OCI-LY7 (cell line): Measurements from ENCODE around the gene IZUMO3. TPM values are rescaled to one million over a fixed set of nuclear protein-coding genes. Genes with fewer than 3 reads are reported as not detected.
"Not testable (repeated sequence)": the region's sequence is repeated elsewhere in the genome, so short reads cannot be mapped to it uniquely, and the experiment has no call there.

Source experiments
- BruUV-seq: library from RNA; stranded (reverse); fragments of 400-500 nt; replicated peaks from 2 replicates; lab custom pipeline; 2021; lab: Mats Ljungman, UMichigan
- CTCF ChIA-PET: fragments of 300-600 bp; sonication (Branson Sonifier 250); formaldehyde crosslinking; loops from one replicate; lab custom pipeline; 2022; ENCODE audit warnings: antibody characterized with exemption; ENCODE audit not compliant: unreplicated experiment; lab: Charles Lee
- POLR2A ChIA-PET: fragments of 300-600 bp; sonication (Branson Sonifier 250); formaldehyde crosslinking; loops from one replicate; lab custom pipeline; 2022; ENCODE audit warnings: antibody characterized with exemption; lab: Charles Lee
- DNase-seq: peaks from one replicate; pipeline ENCODE4 v3.0.0-alpha.2; 2015; ENCODE audit warnings: low spot score
- H2AFZ ChIP-seq: fragments of 200-600 bp; sonication (generic), shearing (Covaris generic); 2 replicates; pipeline ENCODE4 v1.6.1; 2014; ENCODE audit warnings: mild to moderate bottlenecking, antibody characterized with exemption, low read length, moderate library complexity
- H3K27ac ChIP-seq: fragments of 200-600 bp; sonication (generic); 2 replicates; pipeline ENCODE4 v1.5.1; 2014; ENCODE audit warnings: mixed run types, low read depth, mild to moderate bottlenecking, moderate library complexity, low read length, inconsistent platforms; ENCODE audit not compliant: poor library complexity, severe bottlenecking
- H3K36me3 ChIP-seq: fragments of 200-600 bp; sonication (generic); 2 replicates; pipeline ENCODE4 v1.6.1; 2014; ENCODE audit warnings: mild to moderate bottlenecking, antibody characterized with exemption, low read length, moderate library complexity, mixed read lengths; ENCODE audit not compliant: insufficient read depth
- H3K4me1 ChIP-seq: fragments of 200-600 bp; sonication (generic); 2 replicates; pipeline ENCODE4 v1.5.1; 2014; ENCODE audit warnings: mild to moderate bottlenecking, low read length; ENCODE audit not compliant: insufficient read depth, poor library complexity, severe bottlenecking
- H3K4me2 ChIP-seq: fragments of 200-600 bp; sonication (generic); 2 replicates; pipeline ENCODE4 v1.6.1; 2014; ENCODE audit warnings: mild to moderate bottlenecking, low read length
- H3K4me3 ChIP-seq: fragments of 200-600 bp; sonication (generic); 2 replicates; pipeline ENCODE4 v1.5.1; 2014; ENCODE audit warnings: mild to moderate bottlenecking, low read depth, low read length; ENCODE audit not compliant: poor library complexity, severe bottlenecking
- H3K79me2 ChIP-seq: fragments of 200-600 bp; sonication (generic); 2 replicates; pipeline ENCODE4 v1.6.1; 2016; ENCODE audit warnings: low read depth, mild to moderate bottlenecking, low read length, moderate library complexity, mixed read lengths; ENCODE audit not compliant: insufficient read depth
- H3K9me2 ChIP-seq: fragments of 200-600 bp; sonication (generic); 2 replicates; pipeline ENCODE4 v1.6.1; 2016; ENCODE audit warnings: mild to moderate bottlenecking, low read length, mixed read lengths; ENCODE audit not compliant: insufficient read depth
- H3K9me3 ChIP-seq: fragments of 200-600 bp; sonication (generic); 2 replicates; pipeline ENCODE4 v1.6.1; 2014; ENCODE audit warnings: mild to moderate bottlenecking, mixed run types, low read length, mixed read lengths
- H4K20me1 ChIP-seq: fragments of 200-600 bp; sonication (generic); 2 replicates; pipeline ENCODE4 v1.6.1; 2014; ENCODE audit warnings: mild to moderate bottlenecking, antibody characterized with exemption, low read length, moderate library complexity, mixed read lengths; ENCODE audit not compliant: insufficient read depth
- EZH2phosphoT487 ChIP-seq: fragments of 200-600 bp; sonication (generic); IDR thresholded peaks from 2 replicates; pipeline ENCODE4 v1.6.1; 2018; ENCODE audit warnings: low read depth, borderline replicate concordance, mild to moderate bottlenecking, mixed run types, antibody characterized with exemption, low read length, moderate library complexity, mixed read lengths
- intact Hi-C: fragments of 100-400 bp; cut with micrococcal nuclease; formaldehyde crosslinking; loops from one replicate; pipeline ENCODE4 v1.10.0; 2022; ENCODE audit not compliant: unreplicated experiment
- total RNA-seq, 2 experiments: library from RNA; depleted of rRNA in 1 of 2; stranded (reverse); fragments of >200 nt in 1 of 2; shearing (Covaris generic) in 1 of 2; gene quantifications; 2 replicates each; pipeline ENCODE4 v1.2.3, GENCODE V29; 2014 to 2022
- TF ChIP-seq, protein P1 (sequence below): fragments of 200-600 bp; sonication (generic); conservative IDR thresholded peaks from 2 replicates; pipeline ENCODE4 v1.5.1; 2014; ENCODE audit warnings: mild to moderate bottlenecking, antibody characterized with exemption, low read length, moderate library complexity, mixed read lengths

The IZUMO3 gene
- total RNA-seq, 2 experiments from 2014 or later = not detected

GRCh38 chr9:24587883-24588282 lies 42.2 kb upstream of the IZUMO3 start:
- no peaks in the 10 kb centered on the region for H3K79me2 ChIP-seq
- no peaks in the 10 kb centered on the region for H3K36me3 ChIP-seq
- intact Hi-C loops = no loop called here
- H3K4me3 ChIP-seq = no peak overlapping the region
- no peaks in the 10 kb centered on the region for H3K4me1 ChIP-seq
- no peaks in the 10 kb centered on the region for H3K9me3 ChIP-seq
- H3K4me2 ChIP-seq = no peak overlapping the region
- ChIA-PET POLR2A (no interaction called here), CTCF (no interaction called here)
- no TSS peak for BruUV-seq
- no peak for TF ChIP-seq EZH2phosphoT487
- TF ChIP-seq, protein P1, sequence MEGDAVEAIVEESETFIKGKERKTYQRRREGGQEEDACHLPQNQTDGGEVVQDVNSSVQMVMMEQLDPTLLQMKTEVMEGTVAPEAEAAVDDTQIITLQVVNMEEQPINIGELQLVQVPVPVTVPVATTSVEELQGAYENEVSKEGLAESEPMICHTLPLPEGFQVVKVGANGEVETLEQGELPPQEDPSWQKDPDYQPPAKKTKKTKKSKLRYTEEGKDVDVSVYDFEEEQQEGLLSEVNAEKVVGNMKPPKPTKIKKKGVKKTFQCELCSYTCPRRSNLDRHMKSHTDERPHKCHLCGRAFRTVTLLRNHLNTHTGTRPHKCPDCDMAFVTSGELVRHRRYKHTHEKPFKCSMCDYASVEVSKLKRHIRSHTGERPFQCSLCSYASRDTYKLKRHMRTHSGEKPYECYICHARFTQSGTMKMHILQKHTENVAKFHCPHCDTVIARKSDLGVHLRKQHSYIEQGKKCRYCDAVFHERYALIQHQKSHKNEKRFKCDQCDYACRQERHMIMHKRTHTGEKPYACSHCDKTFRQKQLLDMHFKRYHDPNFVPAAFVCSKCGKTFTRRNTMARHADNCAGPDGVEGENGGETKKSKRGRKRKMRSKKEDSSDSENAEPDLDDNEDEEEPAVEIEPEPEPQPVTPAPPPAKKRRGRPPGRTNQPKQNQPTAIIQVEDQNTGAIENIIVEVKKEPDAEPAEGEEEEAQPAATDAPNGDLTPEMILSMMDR = no peak
- DNase-seq = no peak
- H4K20me1 ChIP-seq = no peaks in the 10 kb centered on the region
- no peak overlapping the region for H2AFZ ChIP-seq
- H3K27ac ChIP-seq = no peak overlapping the region
- no peaks in the 10 kb centered on the region for H3K9me2 ChIP-seq

- H3K79me2 ChIP-seq = no peaks in the 10 kb centered on the region
- no peaks in the 10 kb centered on the region for H3K4me1 ChIP-seq
- H3K27ac ChIP-seq = no peak overlapping the region
- no peaks in the 10 kb centered on the region for H3K36me3 ChIP-seq
- H4K20me1 ChIP-seq = no peaks in the 10 kb centered on the region
- H2AFZ ChIP-seq = no peak overlapping the region
- TF ChIP-seq EZH2phosphoT487 = no peak
- TF ChIP-seq, protein P1 = no peak
- no peak for DNase-seq
- no TSS peak for BruUV-seq
- H3K9me3 ChIP-seq = no peaks in the 10 kb centered on the region
- no peaks in the 10 kb centered on the region for H3K9me2 ChIP-seq
- ChIA-PET POLR2A (no interaction called here), CTCF (no interaction called here)
- no peak overlapping the region for H3K4me2 ChIP-seq
- H3K4me3 ChIP-seq = no peak overlapping the region
- intact Hi-C loops = no loop called here
Observed at GRCh38 chr9:24582146-24583126, 36.7 kb upstream of the IZUMO3 start.

- POLR2A ChIA-PET, H3K9me2 ChIP-seq, DNase-seq, CTCF ChIA-PET, H3K4me3 ChIP-seq, H4K20me1 ChIP-seq, H3K36me3 ChIP-seq, BruUV-seq, H3K4me1 ChIP-seq, H3K79me2 ChIP-seq, H3K27ac ChIP-seq, intact Hi-C loops, H3K4me2 ChIP-seq, H3K9me3 ChIP-seq, H2AFZ ChIP-seq: not testable (repeated sequence)
Observed at GRCh38 chr9:24580005-24580404, 34.3 kb upstream of the IZUMO3 start.
